ENCODE data around the gene SLC9A6. TPM values are rescaled to one million over a fixed set of nuclear protein-coding genes. Genes with fewer than 3 reads are reported as not detected.

SLC9A6 gene
- total and polyA plus RNA-seq, 2 of the 8 experiments (the other 6 are each of a cell fraction or from before 2014, with no cell fraction given): 8.0 to 14.1 TPM

GRCh38 chrX:136041254-136041812, 56.1 kb downstream of the SLC9A6 start:
- Histone ChIP-seq H2AK5ac (ENCODE audit: low read depth, low read length) (no peak overlapping the region), H2BK120ac (replicated peaks; ENCODE audit: low read depth, low read length) (no peak overlapping the region), H3K27me3 (replicated peaks in 1 of 4; ENCODE audit: control insufficient read depth in 3 of 4, extremely low read depth in 1 of 4, insufficient read depth in 3 of 4, low read length in 3 of 4) (no peaks in the 10 kb centered on the region), H3K56ac (replicated peaks; ENCODE audit: insufficient read length, low read depth, low read length) (no peak overlapping the region), H3K18ac (ENCODE audit: extremely low read depth, low read length) (no peak overlapping the region), H3K4me1 (replicated peaks in 1 of 4; ENCODE audit: control insufficient read depth in 3 of 4, insufficient read depth in 4 of 4, low read length in 3 of 4) (no peaks in the 10 kb centered on the region), H4K8ac (ENCODE audit: extremely low read depth, insufficient read depth, low read length) (no peak overlapping the region), H3K79me1 (ENCODE audit: low read depth, low read length) (no peaks in the 10 kb centered on the region), H3K9me3 (ENCODE audit: insufficient read depth in 2 of 2, low read depth in 1 of 2, low read length in 1 of 2) (no peaks in the 10 kb centered on the region), H3K4ac (replicated peaks; ENCODE audit: insufficient read length, low read depth, low read length) (no peak overlapping the region), H3K23me2 (ENCODE audit: low read depth, low read length) (no peaks in the 10 kb centered on the region), H4K5ac (ENCODE audit: insufficient read length, low read depth, low read length) (no peak overlapping the region), H3K14ac (ENCODE audit: insufficient read length) (no peak overlapping the region), H4K91ac (replicated peaks; ENCODE audit: insufficient read length, low read length) (no peak overlapping the region), H2BK15ac (ENCODE audit: low read length) (no peak overlapping the region), H2BK12ac (ENCODE audit: low read depth, low read length) (no peak overlapping the region), H3K23ac (ENCODE audit: insufficient read length) (no peak overlapping the region), H3K36me3 (ENCODE audit: control insufficient read depth in 2 of 4, insufficient read depth in 4 of 4, low read length in 3 of 4) (peaks cover 0 to 3% (median 0%) of the 10 kb centered on the region in 4 experiments; a peak in 1 of 8 replicates), H2BK5ac (ENCODE audit: low read depth, low read length) (no peak overlapping the region), H2BK20ac (ENCODE audit: low read length) (no peak overlapping the region), H2AFZ (ENCODE audit: low read length) (no peak overlapping the region), H4K20me1 (replicated peaks in 1 of 2; ENCODE audit: control insufficient read depth in 1 of 2, insufficient read depth in 2 of 2, low read length in 2 of 2) (no peaks in the 10 kb centered on the region), H3K79me2 (ENCODE audit: control insufficient read depth in 1 of 2, insufficient read depth in 2 of 2, low read length in 2 of 2) (no peaks in the 10 kb centered on the region), H3K27ac (ENCODE audit: low read depth, low read length) (no peak overlapping the region), H3K4me2 (ENCODE audit: insufficient read depth in 1 of 2, low read depth in 2 of 2, low read length in 2 of 2) (no peak overlapping the region), H3K4me3 (ENCODE audit: extremely low read depth in 1 of 4, insufficient read depth in 2 of 4, low read depth in 3 of 4, low read length in 4 of 4) (no peak overlapping the region), H3K9ac (replicated peaks in 1 of 4; ENCODE audit: extremely low read depth in 1 of 4, low read depth in 3 of 4, low read length in 3 of 4) (no peak overlapping the region)
- ChIA-PET POLR2A (ENCODE audit: partially characterized antibody) (no interaction called here), CTCF (ENCODE audit: partially characterized antibody) (interaction anchor here (1.3 kb wide), 2 partner anchors 13 to 14 kb away, joined by 3 to 5 read pairs; no protein-coding TSS in a partner anchor)
- FAIRE-seq: no peak
- DNase-seq (ENCODE audit: low read depth in 1 of 2, low spot score in 2 of 2): no peak
- no peak for TF ChIP-seq ATF3 (IDR thresholded peaks at IDR 0.05; ENCODE audit: insufficient read depth, low read depth, low read length)
- no peak for TF ChIP-seq EGR1 (IDR thresholded peaks at IDR 0.05; ENCODE audit: borderline replicate concordance, low read depth, low read length)
- no peak for TF ChIP-seq KDM4A (IDR thresholded peaks at IDR 0.05; ENCODE audit: low read depth, low read length, severe bottlenecking)
- no peak for TF ChIP-seq SP4 (IDR thresholded peaks at IDR 0.05; ENCODE audit: low read length)
- no peak for TF ChIP-seq CBX8 (IDR thresholded peaks at IDR 0.05; ENCODE audit: borderline replicate concordance, low read depth, low read length)
- TF ChIP-seq CTBP2 (IDR thresholded peaks at IDR 0.05; ENCODE audit: borderline replicate concordance, insufficient read depth, insufficient read length, low read length): no peak
- no peak for TF ChIP-seq HDAC2 (IDR thresholded peaks at IDR 0.05; ENCODE audit: borderline replicate concordance in 1 of 2, low read depth in 2 of 2, low read length in 2 of 2)
- 91% methylated on average over 5 of the region's 7 CpGs; no CpG with 5 or more reads in 1 of the 2 experiments for WGBS, 2 experiments (ENCODE audit: extremely low coverage in 1 of 2, insufficient coverage in 1 of 2, insufficient read length in 1 of 2, insufficient replicate concordance in 2 of 2, low coverage in 1 of 2, low lambda C conversion rate in 2 of 2, missing lambda C conversion rate in 1 of 2)
